K562 (cell line): ENCODE results near the gene ARHGDIA. TPM values are rescaled to one million over a fixed set of nuclear protein-coding genes. Genes with fewer than 3 reads are reported as not detected.

Source experiments
- ATF2 ChIP-seq: sonication (generic); formaldehyde crosslinking; IDR thresholded peaks from 2 replicates; pipeline ENCODE4 v1.8.1; 2022; ENCODE audit warnings: missing genetic modification reagents
- CEBPG ChIP-seq, 3 experiments: fragments of 200-800 bp in 1 of 3; sonication (Bioruptor generic) in 1 of 3; sonication (generic) in 1 of 3; formaldehyde crosslinking in 1 of 3; IDR thresholded peaks in 2 of 3; conservative IDR thresholded peaks in 1 of 3; 2 replicates each; pipeline versions ENCODE4 v1.6.1 to v1.8.0; 2016 to 2022; ENCODE audit warnings: missing compliant biosample characterization in 2 of 3, missing genetic modification characterization in 2 of 3, mild to moderate bottlenecking in 1 of 3, missing genetic modification reagents in 1 of 3
- HINFP ChIP-seq: fragments of 450-650 bp; conservative IDR thresholded peaks from 2 replicates; pipeline ENCODE4 v1.6.1; 2016; ENCODE audit warnings: missing genetic modification characterization, low read depth, mild to moderate bottlenecking, control low read depth, missing compliant biosample characterization
- KDM1A ChIP-seq, 2 experiments: fragments of 450-650 bp; IDR thresholded peaks; 2 replicates each; pipeline ENCODE4 v1.6.1; 2016; ENCODE audit warnings: mild to moderate bottlenecking in 2 of 2
- NONO ChIP-seq, 2 experiments: fragments of 200-400 bp in 1 of 2; fragments of 450-650 bp in 1 of 2; formaldehyde crosslinking in 1 of 2; IDR thresholded peaks; 2 replicates each; pipeline ENCODE4 v1.6.1; 2017; ENCODE audit warnings: low read depth in 2 of 2, mild to moderate bottlenecking in 2 of 2, moderate library complexity in 2 of 2, low read length in 1 of 2
- NR3C1 ChIP-seq: sonication (generic); formaldehyde crosslinking; IDR thresholded peaks from 2 replicates; pipeline ENCODE4 v1.8.1; 2022; ENCODE audit warnings: missing genetic modification reagents
- PHF20 ChIP-seq: fragments of 450-650 bp; IDR thresholded peaks from 2 replicates; pipeline ENCODE4 v1.6.1; 2018; ENCODE audit not compliant: partially characterized antibody
- SAFB ChIP-seq: fragments of 200-400 bp; formaldehyde crosslinking; IDR thresholded peaks from 2 replicates; pipeline ENCODE4 v1.6.1; 2017; ENCODE audit warnings: low read depth, low read length, borderline replicate concordance
- TCF7L2 ChIP-seq: fragments of 150-350 bp; IDR thresholded peaks from 2 replicates; pipeline ENCODE4 v1.6.1; 2016; ENCODE audit warnings: low read depth, mild to moderate bottlenecking, low read length, moderate library complexity
- TEAD4 ChIP-seq, 2 experiments: sonication (generic) in 1 of 2; formaldehyde crosslinking in 1 of 2; IDR thresholded peaks; 2 replicates each; pipeline versions ENCODE4 v1.6.1 to v1.8.0; 2012 to 2022; ENCODE audit warnings: borderline replicate concordance in 1 of 2, inconsistent platforms in 1 of 2, low read length in 1 of 2, mild to moderate bottlenecking in 1 of 2, missing genetic modification reagents in 1 of 2
- TFAP4 ChIP-seq: sonication (generic); formaldehyde crosslinking; IDR thresholded peaks from 2 replicates; pipeline ENCODE4 v1.8.0; 2022; ENCODE audit warnings: missing genetic modification reagents, mild to moderate bottlenecking, moderate library complexity, borderline replicate concordance
- ZC3H8 ChIP-seq: fragments of 450-650 bp; IDR thresholded peaks from 2 replicates; pipeline ENCODE4 v1.6.1; 2017
- ZFX ChIP-seq: sonication (generic); formaldehyde crosslinking; IDR thresholded peaks from 2 replicates; pipeline ENCODE4 v1.8.0; 2022; ENCODE audit warnings: mild to moderate bottlenecking, missing genetic modification reagents, moderate library complexity
- ZKSCAN1 ChIP-seq: fragments of 150-350 bp; IDR thresholded peaks from 2 replicates; pipeline ENCODE4 v1.6.1; 2016; ENCODE audit warnings: low read depth, low read length
- ZMIZ1 ChIP-seq, 2 experiments: fragments of 150-350 bp in 1 of 2; IDR thresholded peaks; 2 replicates each; pipeline ENCODE4 v1.6.1; 2012 to 2016; ENCODE audit warnings: low read depth in 2 of 2, low read length in 2 of 2, mild to moderate bottlenecking in 1 of 2, moderate library complexity in 1 of 2
- ZNF121 ChIP-seq: sonication (generic); formaldehyde crosslinking; conservative IDR thresholded peaks from 2 replicates; pipeline ENCODE4 v1.8.0; 2022; ENCODE audit warnings: missing genetic modification reagents
- ZNF436 ChIP-seq: fragments of 250-450, 450-650 bp; sonication (Bioruptor Pico); formaldehyde crosslinking; IDR thresholded peaks from 2 replicates; pipeline ENCODE4 v1.7.0; 2020; ENCODE audit warnings: mild to moderate bottlenecking
- ZNF766 ChIP-seq: fragments of 200-800 bp; sonication (Bioruptor generic); conservative IDR thresholded peaks from 2 replicates; pipeline ENCODE4 v1.6.1; 2016; ENCODE audit warnings: missing genetic modification characterization, missing compliant biosample characterization
- polyA plus RNA-seq, 8 experiments: library from polyadenylated mRNA; depleted of rRNA in 4 of 8; stranded (reverse) in 5 of 8; unstranded in 3 of 8; fragments of >200 nt; fragmentation: Nextera tagmentation in 2 of 8; fragmentation: Illumina TruSeq in 1 of 8; extraction: Ambion mirVana in 2 of 8; extraction: Trizol in 1 of 8; gene quantifications; 2 replicates each; pipeline versions ENCODE4 v1.2.1 to v1.2.3, GENCODE V29; 2011 to 2014; ENCODE audit warnings: inconsistent platforms in 1 of 8, missing spikeins in 1 of 8
- total RNA-seq, 7 experiments: library from RNA; depleted of rRNA in 6 of 7; stranded (reverse); fragments of >200 nt in 6 of 7; fragmentation: Illumina TruSeq in 2 of 7; extraction: Trizol in 2 of 7; gene quantifications; 2 replicates each; pipeline versions ENCODE4 v1.2.1 to v1.2.3, GENCODE V29; 2011 to 2021; ENCODE audit warnings: low replicate concordance in 1 of 7
- TF ChIP-seq, protein P1 (sequence below): sonication (generic); formaldehyde crosslinking; IDR thresholded peaks from 2 replicates; pipeline ENCODE4 v1.9.0; 2022; ENCODE audit warnings: mild to moderate bottlenecking, missing genetic modification reagents

ARHGDIA gene
- total and polyA plus RNA-seq, 9 of the 15 experiments (the other 6 are each of a cell fraction or from before 2014, with no cell fraction given) = 9.6 to 340 (median 97.6) TPM

DNA sequence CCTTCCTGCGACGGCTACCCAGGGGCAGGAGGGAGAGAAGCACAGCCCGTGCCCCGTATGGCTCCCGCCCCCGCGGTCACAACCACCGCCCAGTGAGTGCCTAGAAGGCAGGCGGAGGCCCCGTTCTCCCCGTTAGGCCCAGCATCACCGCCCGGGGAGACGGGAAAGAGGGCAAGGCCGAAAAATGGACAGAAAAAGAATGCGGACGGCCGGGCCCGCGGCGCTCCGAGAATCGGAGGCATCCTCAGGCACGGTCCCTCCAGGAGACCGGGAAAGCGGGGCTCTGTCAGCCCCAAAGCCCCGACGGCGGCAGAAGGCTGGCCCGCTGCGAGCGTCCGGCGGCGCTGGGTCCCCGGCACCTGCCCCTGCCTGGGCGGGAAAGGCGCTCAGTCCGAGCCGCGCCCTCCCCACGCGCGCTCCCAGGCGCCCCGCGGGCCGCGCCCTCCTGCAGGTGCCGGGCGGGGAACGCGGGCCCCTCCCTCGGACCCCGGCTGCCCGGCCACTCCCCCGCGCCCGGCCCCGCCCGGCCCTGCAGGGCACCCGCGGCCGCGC lies 38.5 kb downstream of the ARHGDIA start (continued):
- TF ChIP-seq CEBPG (CRISPR knock-in tag; IDR thresholded peaks at IDR 0.05) (0 out of 2 replicates have a peak, but pooled peaks have one; percentile 37), CEBPG (tag; conservative IDR thresholded peaks at IDR 0.05 in 1 of 2, IDR thresholded peaks at IDR 0.05 in 1 of 2) (no peak), ZNF121 (CRISPR knock-in tag) (no peak), TFAP4 (0 out of 2 replicates have a peak, but pooled peaks have one; percentile 13), NONO (IDR thresholded peaks at IDR 0.05; ENCODE audit: low read depth in 2 of 2, low read length in 1 of 2) (peak in 1 of 2 experiments; percentile 69; a peak in 1 of 4 replicates), TEAD4 (IDR thresholded peaks at IDR 0.05; ENCODE audit: low read length) (no peak), TEAD4 (CRISPR knock-in tag; IDR thresholded peaks at IDR 0.05; ENCODE audit: borderline replicate concordance) (0 out of 2 replicates have a peak, but pooled peaks have one; percentile 55), HINFP (no peak), ZMIZ1 (IDR thresholded peaks at IDR 0.05; ENCODE audit: low read depth in 2 of 2, low read length in 2 of 2) (no peak), NR3C1 (CRISPR knock-in tag) (no peak; the same call in 1 of the 2 replicates), PHF20 (peak; percentile 43), TCF7L2 (no peak), ZNF766 (CRISPR knock-in tag) (no peak), ZFX (CRISPR knock-in tag) (peak; percentile 56), ZNF436 (CRISPR knock-in tag) (no peak), SAFB (peak; percentile 90), ATF2 (CRISPR knock-in tag) (no peak), ZKSCAN1 (no peak), ZC3H8 (no peak), KDM1A (IDR thresholded peaks at IDR 0.05) (no peak)
- TF ChIP-seq, protein P1, sequence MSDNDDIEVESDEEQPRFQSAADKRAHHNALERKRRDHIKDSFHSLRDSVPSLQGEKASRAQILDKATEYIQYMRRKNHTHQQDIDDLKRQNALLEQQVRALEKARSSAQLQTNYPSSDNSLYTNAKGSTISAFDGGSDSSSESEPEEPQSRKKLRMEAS (CRISPR knock-in tag) = 0 out of 2 replicates have a peak, but pooled peaks have one; percentile 17
